H1 (cell line): ENCODE results near the gene SPRR2F.

Experiments
- BACH1 ChIP-seq: IDR thresholded peaks from 2 replicates; pipeline ENCODE4 v1.6.1; 2012; ENCODE audit warnings: low read length, improper control_type of control experiment
- CTCF ChIP-seq, 3 experiments: IDR thresholded peaks; 1 replicate in 2 of 3; 2 replicates in 1 of 3; pipeline versions ENCODE4 v1.5.1 to v1.6.1; 2011; ENCODE audit warnings: low read length in 3 of 3, mild to moderate bottlenecking in 3 of 3, inconsistent platforms in 2 of 3, low read depth in 1 of 3, moderate library complexity in 1 of 3; ENCODE audit not compliant: insufficient read depth in 1 of 3; ENCODE audit errors: control extremely low read depth in 1 of 3

GRCh38 chr1:153122831-153123421 is 9.6 kb upstream of the SPRR2F start:
- no peak for TF ChIP-seq BACH1
- no peak for TF ChIP-seq CTCF (IDR thresholded peaks at IDR 0.05; ENCODE audit: control extremely low read depth in 1 of 3, insufficient read depth in 1 of 3, low read depth in 1 of 3, low read length in 3 of 3)
